ENCODE measurements around the gene MAGI1.

Gene MAGI1

GRCh38 chr3:66014056-66014455 is 24.7 kb downstream of the MAGI1 start:
- DNase-seq (ENCODE audit: low read depth in 2 of 2) = no peak

DNA sequence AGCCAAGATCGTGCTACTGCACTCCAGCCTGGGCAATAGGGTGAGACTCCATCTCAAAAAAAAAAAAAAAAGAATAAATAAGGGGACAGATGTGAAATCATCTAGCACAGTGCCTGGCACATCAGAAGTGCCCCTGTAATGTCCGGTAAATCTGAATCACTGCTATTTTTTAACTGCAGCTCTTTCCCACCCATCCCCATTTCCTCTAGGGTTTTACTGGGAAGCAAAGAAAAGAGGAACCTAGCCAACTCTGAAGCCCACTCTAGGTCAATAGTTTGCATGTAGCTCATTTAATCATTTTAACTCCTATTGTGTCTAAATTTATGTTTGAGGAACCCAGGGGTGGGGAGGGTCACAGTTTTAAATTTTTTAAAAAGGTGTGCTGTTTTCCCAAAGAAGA is 26.0 kb downstream of the MAGI1 start:
- DNase-seq (ENCODE audit: low read depth in 2 of 2) = no peak

GRCh38 chr3:66010739-66011655 is 27.7 kb downstream of the MAGI1 start:
- DNase-seq (ENCODE audit: low read depth in 2 of 2) = no peak

GRCh38 chr3:66010348-66010738 is 28.4 kb downstream of the MAGI1 start:
- DNase-seq (ENCODE audit: low read depth in 2 of 2) = no peak

- no peak for DNase-seq (ENCODE audit: low read depth in 2 of 2)
Observed at GRCh38 chr3:66004244-66004643, 34.5 kb downstream of the MAGI1 start.

- no peak for DNase-seq (ENCODE audit: low read depth in 2 of 2)
Observed at GRCh38 chr3:66001626-66002025, 37.1 kb downstream of the MAGI1 start.

DNA sequence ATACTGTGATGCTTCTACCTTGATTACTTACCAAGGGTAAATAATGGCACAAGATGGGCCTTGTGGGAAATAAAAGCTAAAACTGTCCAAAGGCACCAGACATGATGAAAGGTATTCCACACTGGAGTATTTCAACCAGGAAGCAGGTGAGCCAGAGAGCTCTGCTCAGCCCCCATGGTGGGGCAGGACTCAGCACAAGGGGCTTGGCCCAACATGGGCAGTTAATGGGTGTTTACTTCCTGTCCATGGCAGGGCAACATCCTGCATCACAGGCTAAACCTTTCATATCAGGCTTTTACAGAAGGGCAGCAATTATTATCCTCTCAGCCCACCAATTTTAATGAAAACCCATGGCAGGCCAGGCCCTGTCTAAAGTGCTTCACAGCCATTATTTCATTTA is 38.2 kb downstream of the MAGI1 start:
- no peak for DNase-seq (ENCODE audit: low read depth in 2 of 2)

- no peak for DNase-seq (ENCODE audit: low read depth in 2 of 2)
Observed at GRCh38 chr3:65999606-66000005, 39.1 kb downstream of the MAGI1 start.

- DNase-seq (ENCODE audit: low read depth in 2 of 2) = no peak
Observed at GRCh38 chr3:65996589-65996988, 42.1 kb downstream of the MAGI1 start.

DNA sequence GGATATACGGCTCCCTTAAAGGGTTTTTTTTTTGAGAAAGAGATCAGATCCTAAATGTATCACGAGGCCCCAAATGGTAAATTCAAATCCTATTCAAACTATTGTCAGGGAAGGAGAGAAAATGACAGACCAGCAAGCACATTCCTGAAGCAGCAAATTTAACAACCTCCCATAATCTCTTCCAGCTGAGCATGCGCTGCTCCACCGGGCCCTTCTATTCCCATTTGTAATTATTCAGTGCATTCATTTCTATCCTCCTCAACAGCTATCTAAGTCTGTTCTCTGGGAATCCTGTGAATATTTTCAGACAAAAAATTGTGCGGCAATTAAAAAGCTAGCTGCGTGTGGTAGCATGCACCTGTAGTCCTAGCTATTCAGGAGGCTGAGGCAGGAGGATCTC is 43.2 kb downstream of the MAGI1 start:
- DNase-seq (ENCODE audit: low read depth in 2 of 2) = no peak

DNA sequence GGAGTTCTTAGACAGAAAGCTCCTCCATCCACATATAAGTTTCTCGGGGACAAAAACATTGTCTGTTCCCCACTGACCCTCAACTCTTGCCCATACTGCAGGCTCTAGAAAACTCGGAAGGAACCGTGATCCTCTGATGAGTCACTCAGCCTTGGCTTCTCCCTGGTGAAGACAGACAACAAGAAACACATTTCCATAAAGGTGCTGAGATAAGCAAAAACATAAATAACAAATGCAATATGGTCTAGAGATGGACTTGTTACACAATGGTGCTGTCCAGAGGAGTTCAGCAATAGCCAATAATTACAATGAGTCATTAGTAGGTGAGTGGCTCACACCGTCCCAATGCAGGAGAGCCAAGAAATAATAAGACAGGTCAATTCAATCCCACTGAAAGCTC is 43.7 kb downstream of the MAGI1 start:
- no peak for DNase-seq (ENCODE audit: low read depth in 2 of 2)

DNA sequence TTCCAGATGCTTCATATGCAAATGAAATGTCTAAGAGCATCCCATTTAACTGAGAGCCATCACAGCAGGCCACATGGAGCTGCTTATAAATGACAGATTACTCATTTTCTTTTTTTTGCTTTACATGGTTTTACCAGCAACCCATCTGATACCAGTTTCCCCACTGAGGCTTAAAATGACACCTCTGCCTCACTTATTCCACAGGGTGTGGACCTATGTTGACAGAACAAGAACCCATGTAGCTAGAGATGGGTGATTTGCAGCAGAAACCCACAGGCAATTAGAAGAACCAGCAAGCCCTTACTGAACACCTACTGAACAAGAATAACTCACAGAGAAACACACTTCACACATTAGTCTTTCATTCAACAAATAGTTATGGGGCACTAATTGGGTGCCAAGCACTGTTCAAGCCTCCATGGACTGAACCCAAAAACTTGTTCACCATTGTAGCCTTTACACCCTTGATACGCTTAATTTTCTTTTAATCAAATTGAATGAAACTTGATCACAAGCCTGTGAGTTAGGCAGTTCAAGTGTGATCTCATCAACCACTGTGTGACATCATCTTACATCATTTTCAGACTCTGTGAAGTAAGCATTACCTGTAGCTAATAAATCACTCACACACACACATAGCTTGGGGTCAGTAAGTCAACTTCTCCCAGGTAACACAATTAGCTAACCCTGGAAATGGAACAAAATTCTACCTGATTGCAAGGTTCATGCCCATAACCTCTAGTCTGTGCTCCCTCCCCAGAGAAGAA is 45.4 kb downstream of the MAGI1 start:
- no peak for DNase-seq (ENCODE audit: low read depth in 2 of 2)

- no peak for DNase-seq (ENCODE audit: low read depth in 2 of 2)
Observed at GRCh38 chr3:65992106-65992505, 46.6 kb downstream of the MAGI1 start.

- no peak for DNase-seq (ENCODE audit: low read depth in 2 of 2)
Observed at GRCh38 chr3:65988411-65989180, 50.1 kb downstream of the MAGI1 start.

GRCh38 chr3:65986285-65986684 is 52.4 kb downstream of the MAGI1 start:
- DNase-seq (ENCODE audit: low read depth in 2 of 2) = no peak

GRCh38 chr3:65984975-65985374 is 53.7 kb downstream of the MAGI1 start:
- DNase-seq (ENCODE audit: low read depth in 2 of 2) = no peak

DNA sequence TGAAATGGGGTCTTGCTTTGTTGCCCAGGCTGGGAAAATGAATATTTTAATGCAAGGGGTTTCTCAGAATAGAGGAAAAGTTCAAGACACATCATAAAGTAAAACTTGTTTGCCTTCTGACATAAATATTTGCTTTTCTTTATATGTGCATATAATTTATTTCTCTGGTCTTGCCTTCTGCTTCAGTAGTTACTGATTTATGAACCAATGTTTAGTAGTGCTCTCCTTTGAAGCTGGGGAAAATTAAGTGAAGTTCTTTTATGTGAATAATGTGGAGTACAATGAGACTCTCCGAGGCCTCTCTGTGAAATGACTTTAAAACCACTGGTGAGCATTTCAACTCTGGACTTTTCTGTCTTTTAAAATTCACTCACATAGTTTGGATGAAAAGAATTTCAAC is 55.6 kb downstream of the MAGI1 start:
- DNase-seq (ENCODE audit: low read depth in 2 of 2) = no peak

DNA sequence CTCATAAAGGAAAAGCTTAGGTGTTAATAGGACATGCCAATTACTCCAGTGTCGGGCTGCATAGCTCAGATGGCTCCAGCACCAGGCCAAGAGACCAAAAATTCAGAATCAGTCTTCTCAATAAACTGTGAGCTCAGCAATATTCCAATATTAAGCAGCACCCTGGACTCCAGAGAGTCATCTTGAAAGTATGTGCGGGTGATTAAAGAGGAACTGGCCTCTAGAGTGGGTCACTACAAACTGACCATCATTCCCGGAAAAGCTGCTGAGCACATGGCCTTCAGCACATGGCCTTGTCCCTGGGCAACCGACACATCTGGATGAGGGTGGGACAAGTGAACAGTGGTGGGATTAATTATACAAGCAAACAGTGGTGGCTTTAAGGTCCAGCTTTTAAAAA is 59.0 kb downstream of the MAGI1 start:
- no peak for DNase-seq (ENCODE audit: low read depth in 2 of 2)

DNA sequence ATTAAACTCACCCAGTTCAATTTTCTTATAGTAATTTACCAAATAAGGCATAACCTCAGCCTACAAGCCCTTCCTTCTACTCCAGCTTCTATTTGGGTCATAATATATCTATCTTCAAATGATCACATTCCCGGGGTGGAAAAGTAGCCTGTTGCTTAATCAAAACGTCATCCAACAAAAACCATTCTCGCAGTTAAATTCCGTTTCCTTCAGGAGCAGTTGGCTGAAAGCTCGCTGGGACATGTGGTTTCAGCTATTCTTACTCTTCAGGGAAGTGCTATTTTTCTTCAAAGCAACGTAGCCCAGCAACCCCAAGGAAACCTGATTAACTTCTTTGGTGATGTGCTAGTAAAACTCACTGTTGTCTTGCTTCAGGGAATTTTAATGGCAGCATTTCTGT is 59.6 kb downstream of the MAGI1 start:
- no peak for DNase-seq (ENCODE audit: low read depth in 2 of 2)

DNA sequence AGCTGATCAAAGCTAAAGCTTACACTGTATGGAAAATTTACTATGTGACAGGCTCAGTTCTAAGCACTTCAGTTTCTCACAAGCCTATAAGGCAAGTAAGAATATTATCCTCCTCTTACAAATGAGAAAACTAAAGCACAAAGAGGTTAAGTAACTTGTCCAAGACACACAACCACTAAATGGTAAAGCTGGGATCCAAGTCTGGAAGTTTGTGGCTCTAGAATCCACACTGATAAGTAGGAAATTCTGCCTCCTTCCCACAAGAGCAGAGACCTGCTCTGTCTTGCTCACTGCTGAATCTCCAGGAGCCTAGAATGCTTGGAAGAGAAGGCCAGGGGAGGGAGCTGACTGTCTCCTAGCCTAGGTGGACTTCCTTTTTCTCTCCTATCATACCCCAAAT is 60.6 kb downstream of the MAGI1 start:
- DNase-seq (ENCODE audit: low read depth in 2 of 2) = no peak

- no peak for DNase-seq (ENCODE audit: low read depth in 2 of 2)
Observed at GRCh38 chr3:65975032-65975431, 63.7 kb downstream of the MAGI1 start.

- DNase-seq (ENCODE audit: low read depth in 2 of 2) = no peak
Observed at GRCh38 chr3:65974509-65974908, 64.2 kb downstream of the MAGI1 start.

All from stimulated activated CD8-positive, alpha-beta memory T cell treated with anti-CD3 and anti-CD28 coated beads, Interleukin-2, amount 100 ng/mL, for 1 hour (primary cell).